HG02588 (cell line): ENCODE data around the gene ALPP.
"Not testable (repeated sequence)": the region's sequence is repeated elsewhere in the genome, so short reads cannot be mapped to it uniquely, and the experiment has no call there.

ENCODE experiments used
- ATAC-seq: cut with Tn5 transposase; IDR thresholded peaks from one replicate; pipeline ENCODE4 v1.9.1; 2021; ENCODE audit warnings: mild to moderate bottlenecking, moderate library complexity; ENCODE audit not compliant: unreplicated experiment

Gene ALPP

DNA sequence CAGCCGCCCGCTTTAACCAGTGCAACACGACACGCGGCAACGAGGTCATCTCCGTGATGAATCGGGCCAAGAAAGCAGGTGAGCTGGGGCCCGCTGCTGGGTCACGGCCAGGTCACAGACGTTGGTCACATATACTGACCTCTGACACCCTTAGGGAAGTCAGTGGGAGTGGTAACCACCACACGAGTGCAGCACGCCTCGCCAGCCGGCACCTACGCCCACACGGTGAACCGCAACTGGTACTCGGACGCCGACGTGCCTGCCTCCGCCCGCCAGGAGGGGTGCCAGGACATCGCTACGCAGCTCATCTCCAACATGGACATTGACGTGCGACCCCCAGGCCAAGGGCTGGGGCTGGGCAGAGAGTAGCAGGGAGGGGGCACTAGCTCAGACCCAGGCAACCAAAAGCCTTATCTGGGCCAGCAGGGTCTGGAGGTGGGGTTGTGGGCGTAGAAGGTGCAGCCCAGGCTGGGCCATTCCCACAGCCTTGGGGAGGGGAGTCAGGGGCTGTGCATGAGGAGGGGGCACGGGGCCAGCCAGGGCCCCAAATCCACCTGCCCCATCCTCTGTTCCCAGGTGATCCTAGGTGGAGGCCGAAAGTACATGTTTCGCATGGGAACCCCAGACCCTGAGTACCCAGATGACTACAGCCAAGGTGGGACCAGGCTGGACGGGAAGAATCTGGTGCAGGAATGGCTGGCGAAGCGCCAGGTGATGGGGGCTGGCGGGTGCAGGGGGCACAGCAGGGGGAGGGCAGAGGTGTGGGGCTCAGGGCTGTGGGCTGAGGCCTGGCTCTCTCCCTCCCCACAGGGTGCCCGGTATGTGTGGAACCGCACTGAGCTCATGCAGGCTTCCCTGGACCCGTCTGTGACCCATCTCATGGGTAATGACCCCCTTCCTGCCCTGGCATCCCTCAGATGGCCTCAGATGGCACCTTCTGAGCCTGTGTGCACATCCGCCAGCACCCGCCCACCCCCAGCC is 1.3 kb downstream of the ALPP start:
- ATAC-seq = not testable (repeated sequence)

DNA sequence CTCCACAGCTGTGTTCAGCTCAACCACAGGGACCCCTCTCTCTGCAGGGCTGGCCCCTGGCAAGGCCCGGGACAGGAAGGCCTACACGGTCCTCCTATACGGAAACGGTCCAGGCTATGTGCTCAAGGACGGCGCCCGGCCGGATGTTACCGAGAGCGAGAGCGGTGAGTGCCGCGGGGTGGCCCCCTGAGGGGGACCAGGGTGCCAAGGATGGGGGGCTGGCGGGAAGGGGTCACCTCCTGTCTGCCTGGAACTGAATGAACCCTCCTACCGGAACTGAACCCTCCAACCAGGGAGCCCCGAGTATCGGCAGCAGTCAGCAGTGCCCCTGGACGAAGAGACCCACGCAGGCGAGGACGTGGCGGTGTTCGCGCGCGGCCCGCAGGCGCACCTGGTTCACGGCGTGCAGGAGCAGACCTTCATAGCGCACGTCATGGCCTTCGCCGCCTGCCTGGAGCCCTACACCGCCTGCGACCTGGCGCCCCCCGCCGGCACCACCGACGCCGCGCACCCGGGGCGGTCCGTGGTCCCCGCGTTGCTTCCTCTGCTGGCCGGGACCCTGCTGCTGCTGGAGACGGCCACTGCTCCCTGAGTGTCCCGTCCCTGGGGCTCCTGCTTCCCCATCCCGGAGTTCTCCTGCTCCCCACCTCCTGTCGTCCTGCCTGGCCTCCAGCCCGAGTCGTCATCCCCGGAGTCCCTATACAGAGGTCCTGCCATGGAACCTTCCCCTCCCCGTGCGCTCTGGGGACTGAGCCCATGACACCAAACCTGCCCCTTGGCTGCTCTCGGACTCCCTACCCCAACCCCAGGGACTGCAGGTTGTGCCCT is 2.9 kb downstream of the ALPP start:
- not testable (repeated sequence) for ATAC-seq

DNA sequence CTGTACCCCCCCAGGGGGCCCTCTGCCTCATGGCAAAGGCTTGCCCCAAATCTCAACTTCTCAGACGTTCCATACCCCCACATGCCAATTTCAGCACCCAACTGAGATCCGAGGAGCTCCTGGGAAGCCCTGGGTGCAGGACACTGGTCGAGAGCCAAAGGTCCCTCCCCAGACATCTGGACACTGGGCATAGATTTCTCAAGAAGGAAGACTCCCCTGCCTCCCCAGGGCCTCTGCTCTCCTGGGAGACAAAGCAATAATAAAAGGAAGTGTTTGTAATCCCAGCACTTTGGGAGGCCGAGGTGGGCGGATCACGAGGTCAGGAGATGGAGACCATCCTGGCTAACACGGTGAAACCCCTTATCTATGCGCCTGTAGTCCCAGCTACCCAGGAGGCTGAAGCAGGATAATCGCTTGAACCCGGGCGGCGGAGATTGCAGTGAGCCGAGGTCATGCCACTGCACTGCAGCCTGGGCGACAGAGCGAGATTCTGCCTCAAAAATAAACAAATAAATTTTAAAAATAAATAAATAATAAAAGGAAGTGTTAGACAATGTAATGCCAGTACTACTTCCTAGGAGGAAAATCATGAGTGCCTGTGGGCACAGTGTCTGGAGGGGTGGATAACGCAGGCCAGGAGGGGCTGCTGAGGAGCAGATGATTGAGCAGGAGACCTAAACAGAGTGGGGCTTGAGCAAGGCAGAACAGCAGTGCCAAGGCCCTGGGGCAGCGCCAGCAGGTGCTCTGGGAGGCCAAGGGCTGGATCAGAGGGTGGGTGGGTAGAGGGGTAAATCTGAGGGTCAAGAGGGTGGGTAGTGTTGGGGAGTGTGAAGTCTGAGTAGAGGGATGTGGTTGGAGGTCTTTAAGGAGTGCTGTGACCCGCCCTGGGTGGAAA is 4.0 kb downstream of the ALPP start:
- ATAC-seq = no peak

DNA sequence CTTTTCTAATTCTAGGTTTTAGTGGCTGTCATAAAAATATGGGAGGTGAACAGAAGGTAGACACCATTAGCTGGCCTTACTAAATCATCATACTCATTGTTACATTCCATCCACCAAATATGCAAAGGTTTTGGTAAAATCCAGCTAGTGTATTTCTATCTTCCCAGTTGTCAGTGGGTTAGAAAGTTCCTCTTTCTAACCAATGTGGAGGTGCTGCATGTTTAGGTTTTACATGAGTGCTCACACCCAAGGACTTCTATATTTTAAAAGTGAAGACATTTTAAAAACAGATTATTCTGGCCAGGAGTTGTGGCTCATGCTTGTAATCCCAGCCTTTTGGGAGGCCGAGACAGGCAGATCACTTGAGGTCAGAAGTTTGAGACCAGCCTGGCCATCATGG is 5.9 kb downstream of the ALPP start:
- no peak for ATAC-seq

DNA sequence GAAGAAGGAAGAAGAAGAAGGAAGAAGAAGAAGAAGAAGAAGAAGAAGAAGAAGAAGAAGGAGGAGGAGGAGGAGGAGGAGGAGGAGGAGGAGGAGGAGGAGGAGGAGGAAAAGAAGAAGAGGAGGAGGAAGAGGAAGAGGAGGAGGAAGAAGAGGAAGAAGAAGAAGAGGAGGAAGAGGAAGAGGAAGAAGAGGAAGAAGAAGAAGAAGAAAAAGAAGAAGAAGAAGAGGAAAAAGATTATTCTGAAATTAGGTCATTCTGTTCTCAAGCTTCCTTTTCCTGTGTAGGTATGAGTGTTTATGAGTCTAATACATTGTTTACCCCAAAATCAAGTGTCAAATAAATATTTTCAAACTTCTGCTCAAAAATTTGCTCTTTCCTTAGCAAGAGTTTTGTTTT is 6.5 kb downstream of the ALPP start:
- ATAC-seq = not testable (repeated sequence)

DNA sequence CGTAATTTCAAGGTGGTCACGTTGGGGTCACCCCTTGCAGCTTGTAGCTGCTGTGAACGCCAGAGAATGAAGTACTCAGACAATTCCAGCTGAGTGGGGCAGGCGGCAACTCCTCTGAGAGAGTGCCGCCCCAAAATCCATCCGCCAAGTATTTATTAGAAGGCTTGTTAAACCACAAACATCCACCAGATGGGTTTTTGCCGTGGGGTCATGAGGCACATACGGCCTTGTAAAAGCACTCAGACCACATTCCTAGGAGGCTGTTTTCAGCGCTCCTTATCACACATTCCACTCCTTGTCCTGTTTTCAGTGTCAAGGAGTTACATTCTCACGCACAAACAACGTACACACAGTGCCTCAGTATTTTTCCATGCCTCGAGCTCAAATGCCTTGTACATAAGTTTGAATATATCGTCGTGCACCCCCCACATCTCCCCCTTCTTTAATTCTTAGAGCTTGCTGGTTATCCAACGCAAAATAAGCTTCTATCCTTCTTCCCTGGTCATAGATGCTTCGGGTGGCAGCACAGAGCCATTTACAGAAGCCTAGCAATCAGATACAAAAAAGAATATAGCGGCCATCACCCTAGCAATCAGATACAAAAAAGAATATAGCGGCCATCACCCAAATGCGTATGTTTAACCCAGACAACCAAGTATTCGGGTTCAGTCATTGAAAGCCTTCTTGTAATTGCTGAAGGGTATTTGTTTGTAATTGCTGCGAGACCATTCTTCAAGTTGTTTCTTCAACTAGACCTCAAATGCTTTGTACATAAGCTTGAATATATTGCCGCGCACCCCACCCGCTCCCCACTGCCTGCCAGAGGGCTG is 7.3 kb downstream of the ALPP start:
- no peak for ATAC-seq

DNA sequence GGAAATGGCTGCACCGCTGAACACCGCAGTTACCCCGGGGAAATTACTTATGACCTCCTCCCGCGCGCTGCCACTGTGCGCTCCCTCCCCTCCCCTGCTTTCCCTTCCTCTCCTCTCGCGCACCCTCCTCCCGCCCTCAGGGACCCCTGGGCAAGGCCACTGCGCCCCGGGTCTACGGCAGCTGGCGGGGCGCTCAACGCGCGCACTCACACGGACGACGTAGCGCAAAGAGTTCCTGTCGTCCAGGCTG is 7.9 kb downstream of the ALPP start:
- ATAC-seq = no peak

DNA sequence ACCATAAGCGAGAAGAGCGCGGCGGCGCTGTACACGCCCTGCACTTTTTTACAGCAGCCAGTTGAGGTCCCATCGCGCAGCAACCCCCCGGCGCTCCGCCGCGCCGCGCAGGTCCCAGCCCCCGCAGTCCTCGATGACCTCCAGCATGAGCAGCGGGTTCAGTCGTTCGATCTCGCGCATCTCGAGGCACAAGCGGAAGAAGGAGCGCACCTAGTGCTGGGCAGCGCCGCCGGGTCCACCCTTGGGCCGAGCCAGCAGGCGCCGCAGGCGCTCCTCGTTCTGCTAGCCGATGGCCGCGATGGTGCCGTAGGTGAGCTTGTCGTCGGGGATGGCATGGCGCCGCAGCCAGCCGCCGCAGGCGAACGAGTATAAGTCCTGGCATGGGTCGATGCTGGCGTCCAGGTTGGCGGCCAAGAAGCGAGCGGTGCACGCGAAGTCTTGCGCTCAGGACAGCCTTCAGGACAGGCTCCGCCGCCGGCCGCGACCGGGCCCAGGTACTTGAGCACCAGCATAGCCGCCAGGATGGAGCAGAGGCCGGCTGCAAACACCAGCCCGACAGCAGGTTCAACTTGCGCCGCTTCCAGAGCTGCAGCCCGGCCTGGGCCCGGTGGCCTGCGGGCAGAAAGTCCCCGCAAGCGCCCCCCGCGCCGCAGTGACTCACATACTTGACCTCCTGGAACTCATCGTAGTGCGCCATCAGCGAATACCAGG is 8.3 kb downstream of the ALPP start:
- no peak for ATAC-seq

DNA sequence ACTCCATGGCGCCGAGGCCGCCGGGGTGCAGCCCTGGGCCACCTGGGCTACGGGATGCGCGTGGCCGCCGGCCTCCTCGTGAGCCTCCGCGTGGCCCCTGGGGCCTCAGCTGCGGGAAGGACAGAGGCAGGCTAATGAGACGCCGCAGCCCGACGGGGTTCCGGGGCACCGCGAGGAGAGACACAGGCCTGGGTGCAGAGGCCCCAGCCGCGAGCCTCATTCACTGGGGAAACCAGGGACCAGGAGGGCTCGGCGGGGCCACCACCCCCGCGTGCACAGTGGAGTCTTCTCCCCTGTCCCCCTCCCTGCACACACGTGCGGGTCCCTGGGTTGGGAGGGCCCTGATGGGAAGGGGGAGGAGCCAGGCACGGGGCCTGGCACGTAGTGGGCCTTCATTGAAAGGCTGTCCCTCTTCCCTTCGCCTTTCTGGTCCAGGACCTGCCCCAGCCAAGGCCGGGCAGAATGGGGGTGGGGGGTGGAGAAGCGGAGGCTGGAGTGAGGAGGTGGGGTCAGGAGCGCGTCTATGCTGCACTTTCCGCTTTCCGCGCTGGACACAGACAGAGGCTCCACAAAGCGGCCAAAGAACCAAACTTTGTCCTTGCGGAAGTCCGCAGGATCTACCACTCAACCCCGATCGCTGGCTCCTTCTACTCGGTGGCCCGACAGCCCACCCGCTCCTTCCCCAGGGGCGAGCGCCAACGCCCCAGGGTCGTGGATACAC is 9.1 kb downstream of the ALPP start:
- ATAC-seq = no peak

DNA sequence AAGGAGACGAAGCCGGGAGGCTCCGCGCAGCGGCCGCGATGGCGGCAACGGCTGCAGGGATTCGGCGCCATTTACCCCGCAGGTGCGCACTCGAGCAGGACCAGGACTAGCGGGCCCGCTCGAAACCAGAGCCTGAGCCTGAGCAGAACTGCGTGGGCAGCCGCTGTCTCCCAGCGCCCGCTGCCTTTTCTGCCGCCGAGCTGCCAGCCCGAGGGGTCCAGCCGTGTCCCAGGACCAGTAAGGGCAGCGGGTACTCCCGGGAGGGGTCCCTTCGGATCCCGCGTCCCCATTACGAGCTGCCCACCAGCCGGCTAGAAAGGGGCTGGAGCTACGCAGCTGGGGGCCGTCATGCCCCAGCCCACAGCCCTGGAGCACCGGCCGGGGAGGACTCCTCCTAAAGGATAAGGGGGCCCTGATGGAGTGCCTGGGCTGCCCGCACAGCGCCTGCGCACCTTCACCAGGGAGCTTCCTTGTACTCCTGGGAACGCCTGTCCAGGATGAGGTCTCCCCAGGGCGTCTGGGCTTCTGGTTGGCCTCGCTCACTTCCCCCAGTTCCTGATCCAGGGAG is 9.9 kb downstream of the ALPP start:
- ATAC-seq = no peak

DNA sequence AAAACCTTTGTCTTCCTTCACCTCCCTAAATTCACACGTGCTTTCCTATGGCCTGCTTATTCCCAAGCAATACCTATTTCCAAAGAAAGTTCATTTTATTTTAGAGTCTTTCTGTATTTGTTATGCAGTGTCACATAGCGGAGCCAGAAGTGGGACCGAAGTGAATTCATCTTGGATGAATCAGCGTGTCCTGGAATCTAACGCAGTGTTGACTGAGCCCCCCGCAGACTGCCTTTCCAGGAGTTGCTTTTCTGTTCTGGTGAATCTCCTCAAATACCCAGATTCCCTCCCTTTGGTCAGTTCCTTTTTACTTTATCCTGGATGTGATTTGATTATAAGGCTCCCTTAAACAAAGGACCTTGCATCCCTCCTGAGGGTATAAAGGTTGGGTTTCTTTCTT is 10.8 kb downstream of the ALPP start:
- ATAC-seq = no peak

DNA sequence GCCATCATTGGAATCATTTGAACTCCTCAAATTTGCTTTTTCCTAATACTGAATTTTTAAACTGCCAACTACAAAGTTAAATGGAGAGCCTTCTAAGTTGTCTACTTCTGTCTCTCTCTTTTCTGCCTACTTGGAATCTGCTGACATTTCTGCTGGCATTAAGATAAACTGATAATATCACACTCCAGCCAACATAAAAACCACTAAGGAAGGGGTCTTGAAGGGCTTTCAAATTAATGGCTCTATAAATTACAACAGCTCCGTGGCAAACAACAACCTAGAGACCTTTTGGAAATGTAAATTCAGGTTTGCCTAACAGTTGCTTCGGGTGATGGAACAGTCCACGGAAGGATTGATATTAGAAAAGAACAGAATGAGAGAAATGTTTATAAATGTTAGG is 12.1 kb downstream of the ALPP start:
- ATAC-seq = no peak

DNA sequence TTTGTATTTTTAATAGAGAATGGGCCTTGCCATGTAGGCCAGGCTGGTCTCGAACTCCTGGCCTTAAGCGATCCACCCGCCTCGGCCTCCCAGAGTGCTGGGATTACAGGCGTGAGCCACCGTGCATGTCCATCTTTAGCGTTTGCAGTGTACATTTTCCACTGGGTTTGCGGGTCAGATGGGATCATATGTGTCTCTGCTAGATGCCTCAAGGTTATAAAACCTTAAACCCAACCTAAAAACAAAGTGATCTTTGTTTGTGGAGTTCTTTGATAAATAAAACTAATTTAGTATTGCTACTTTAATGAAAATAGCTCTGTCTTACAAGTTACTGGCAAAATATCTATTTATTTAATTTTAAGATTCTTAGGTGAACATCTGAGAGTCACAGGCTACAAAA is 15.0 kb downstream of the ALPP start:
- ATAC-seq = no peak

DNA sequence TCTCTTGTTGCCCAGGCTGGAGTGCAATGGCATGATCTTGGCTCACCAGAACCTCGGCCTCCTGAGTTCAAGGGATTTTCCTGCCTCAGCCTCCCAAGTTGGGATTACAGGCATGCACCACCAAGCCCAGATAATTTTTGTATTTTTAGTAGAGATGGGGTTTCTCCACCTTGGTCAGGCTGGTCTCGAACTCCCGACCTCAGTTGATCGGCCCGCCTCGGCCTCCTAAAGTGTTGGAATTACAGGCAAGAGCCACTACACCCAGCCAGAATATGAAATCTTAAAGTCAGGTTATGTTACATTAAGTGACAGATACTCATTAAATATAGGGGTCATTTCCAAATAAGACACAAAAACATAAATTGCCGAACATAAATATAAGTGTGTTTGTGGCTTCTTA is 15.9 kb downstream of the ALPP start:
- not testable (repeated sequence) for ATAC-seq

DNA sequence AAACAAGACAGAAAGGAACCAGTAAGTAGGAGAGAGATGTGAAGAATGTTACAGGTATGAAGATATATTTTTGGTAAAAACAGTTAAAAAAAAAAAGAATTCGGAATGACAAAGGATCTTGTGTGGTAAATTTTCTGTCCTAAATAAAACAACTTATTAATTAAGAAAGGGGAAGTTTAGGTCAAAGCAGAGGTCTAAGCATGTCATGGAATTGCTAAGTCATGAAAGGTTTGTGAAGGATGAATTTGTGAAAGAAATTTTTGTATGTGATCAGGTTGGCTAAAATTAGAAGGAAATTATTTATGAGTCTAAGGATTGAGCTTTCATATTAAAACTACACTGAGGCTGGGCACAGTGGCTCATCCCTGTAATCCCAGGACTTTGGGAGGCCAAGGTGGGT is 17.0 kb downstream of the ALPP start:
- no peak for ATAC-seq

DNA sequence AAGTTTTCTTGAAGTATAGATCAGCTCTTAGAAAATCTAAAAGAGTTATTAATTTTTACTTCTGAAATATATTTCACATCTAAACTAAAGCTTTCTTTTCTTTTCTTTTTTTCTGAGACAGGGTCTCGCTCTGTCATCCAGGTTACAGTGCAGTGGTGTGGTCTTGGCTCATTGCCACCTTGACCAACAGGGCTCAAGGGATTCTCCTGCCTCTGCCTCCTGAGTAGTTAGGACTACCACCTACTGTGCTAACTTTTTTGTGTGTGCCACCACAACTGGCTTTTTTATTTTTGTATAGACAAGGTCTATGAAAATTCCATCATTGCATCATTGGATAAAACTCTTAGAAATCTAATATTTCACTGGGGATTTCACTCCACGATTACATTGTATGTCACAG is 18.1 kb downstream of the ALPP start:
- ATAC-seq = no peak

DNA sequence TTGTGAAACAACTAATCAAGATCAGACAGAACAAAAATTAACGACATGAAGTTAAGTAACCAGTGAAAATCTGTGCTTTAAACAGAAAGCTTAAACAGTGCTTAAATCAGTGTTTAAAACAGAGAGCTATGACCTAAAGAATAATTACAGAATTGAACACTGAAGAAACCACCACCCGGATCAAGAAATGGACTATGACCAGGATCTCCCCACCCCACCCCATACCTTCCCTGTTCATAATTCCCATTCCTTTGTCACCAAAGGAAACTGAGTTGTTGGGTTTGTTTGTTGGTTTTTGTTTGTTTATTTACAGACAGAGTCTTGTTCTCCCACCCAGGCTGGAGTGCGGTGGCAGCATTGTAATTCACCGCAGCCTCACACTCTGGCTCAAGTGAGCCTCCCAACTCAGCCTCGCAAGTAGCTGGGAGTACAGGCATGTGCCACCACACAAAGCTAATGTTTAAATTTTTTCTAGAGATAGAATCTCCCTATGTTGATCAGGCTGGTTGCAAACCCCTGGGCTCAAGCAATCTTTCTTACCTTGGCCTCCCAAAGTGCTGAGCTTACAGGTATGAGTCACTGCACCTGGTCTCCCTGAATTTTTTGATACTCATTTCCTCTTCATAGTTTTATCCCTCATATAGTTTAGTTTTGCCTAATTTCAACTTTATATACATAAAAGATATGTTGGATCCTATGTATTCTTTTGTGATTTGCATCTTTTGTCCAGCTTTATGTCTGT is 19.9 kb downstream of the ALPP start:
- ATAC-seq = no peak
